ENCODE measurements around the gene MED20. TPM values are rescaled to one million over a fixed set of nuclear protein-coding genes. Genes with fewer than 3 reads are reported as not detected.
A peak's percentile ranks its signal among the peaks of the same experiment; 100 is the strongest.

The MED20 gene
- 27.2 TPM for polyA plus RNA-seq (2013, experiment 1 of 2)
- 25.9 TPM for polyA plus RNA-seq (2013, experiment 2 of 2)

- Histone ChIP-seq H3K4me3 (ENCODE audit: low read length) (peak within 1 kb of the TSS; percentile 78), H3K9me3 (ENCODE audit: insufficient read depth, low read depth, low read length) (no peaks in the 10 kb centered on the region), H3K4me1 (ENCODE audit: insufficient read depth, low read length) (peaks cover 12% of the 10 kb centered on the region), H3K27ac (ENCODE audit: low read depth, low read length) (peak within 1 kb of the TSS; percentile 93), H3K27me3 (ENCODE audit: insufficient read depth, low read length) (no peaks in the 10 kb centered on the region), H3K36me3 (ENCODE audit: insufficient read depth, low read length) (peaks cover 28% of the 10 kb centered on the region), H3K9ac (ENCODE audit: low read depth, low read length) (peak within 1 kb of the TSS; percentile 89)
- under 1% methylated on average over 55 of the region's 55 CpGs for WGBS
These were observed at the start of gene MED20, which contains the start of gene BYSL for GRCh38 chr6:41920921-41921711. Gene MED20, minus strand, starts transcription at chr6:41921139. Its CDS starts 121 bp downstream, at chr6:41921018. Gene BYSL, plus strand, starts transcription at chr6:41921499. Its CDS starts 64 bp downstream, at chr6:41921563.

- Histone ChIP-seq H3K4me3 (ENCODE audit: low read length) (no peak overlapping the region), H3K9me3 (ENCODE audit: insufficient read depth, low read depth, low read length) (no peaks in the 10 kb centered on the region), H3K27ac (ENCODE audit: low read depth, low read length) (no peak overlapping the region), H3K4me1 (ENCODE audit: insufficient read depth, low read length) (peaks cover 22% of the 10 kb centered on the region), H3K27me3 (ENCODE audit: insufficient read depth, low read length) (no peaks in the 10 kb centered on the region), H3K36me3 (ENCODE audit: insufficient read depth, low read length) (no peaks in the 10 kb centered on the region), H3K9ac (ENCODE audit: low read depth, low read length) (no peak overlapping the region)
- WGBS: 85% methylated on average over 4 of the region's 4 CpGs
These were observed 49.5 kb upstream of the MED20 start for GRCh38 chr6:41970436-41970846.

DNA sequence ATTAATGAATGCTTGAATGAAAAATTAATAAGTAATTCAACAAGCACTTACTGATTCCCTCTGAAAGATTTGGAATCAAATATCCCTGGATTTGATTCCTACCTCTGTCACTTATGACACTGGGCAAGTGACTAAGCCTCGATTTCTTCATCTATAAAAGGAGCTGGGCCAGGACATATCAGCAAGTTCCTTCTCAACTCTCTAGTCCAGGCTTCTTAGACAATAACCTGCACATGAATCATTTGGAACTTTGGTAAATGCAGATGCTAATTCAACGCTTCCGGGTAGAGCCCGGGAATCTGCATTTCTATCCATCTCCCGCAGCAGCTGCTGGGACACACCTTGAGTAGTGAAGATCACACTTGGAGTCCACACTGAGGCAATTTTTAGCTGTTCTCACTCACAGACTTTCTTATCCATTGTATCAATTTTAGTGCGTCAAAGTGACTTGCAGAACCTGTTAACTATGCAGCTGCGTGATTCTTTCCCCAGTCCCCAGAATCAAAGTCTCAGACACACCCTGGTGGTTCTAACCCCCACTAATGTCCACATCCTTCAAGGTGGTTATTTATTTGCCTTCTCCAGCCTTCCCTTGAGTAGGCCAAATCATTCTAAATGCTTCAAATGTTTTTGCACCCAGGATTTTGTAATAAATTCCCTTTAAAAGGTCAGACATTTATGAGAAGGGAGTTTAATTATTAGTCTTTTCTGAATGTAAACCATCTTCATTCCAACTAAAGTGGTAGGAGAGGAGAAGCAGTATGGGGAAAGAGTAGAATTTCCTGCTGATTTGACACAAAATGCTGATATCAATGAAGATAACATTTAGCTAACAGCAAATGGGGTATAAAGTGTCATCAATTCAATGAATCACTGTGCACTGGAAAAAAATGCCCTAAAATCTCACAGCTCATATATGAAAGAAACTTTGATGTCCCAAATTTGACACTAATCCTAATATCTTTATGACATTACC is 46.7 kb upstream of the MED20 start:
- Histone ChIP-seq H3K27ac (ENCODE audit: low read depth, low read length) (peak overlapping the region; percentile 86), H3K4me3 (ENCODE audit: low read length) (no peak overlapping the region), H3K36me3 (ENCODE audit: insufficient read depth, low read length) (no peaks in the 10 kb centered on the region), H3K4me1 (ENCODE audit: insufficient read depth, low read length) (peaks cover 31% of the 10 kb centered on the region), H3K9ac (ENCODE audit: low read depth, low read length) (peak overlapping the region; percentile 52; the same call in 1 of the 2 replicates), H3K27me3 (ENCODE audit: insufficient read depth, low read length) (no peaks in the 10 kb centered on the region), H3K9me3 (ENCODE audit: insufficient read depth, low read depth, low read length) (no peaks in the 10 kb centered on the region)
- 66% methylated on average over 7 of the region's 7 CpGs for WGBS

GRCh38 chr6:41966961-41967311 is 46.0 kb upstream of the MED20 start:
- H3K27ac ChIP-seq (ENCODE audit: low read depth, low read length): peak overlapping the region; percentile 86
- 46% methylated on average over 4 of the region's 4 CpGs for whole genome bisulfite sequencing

DNA sequence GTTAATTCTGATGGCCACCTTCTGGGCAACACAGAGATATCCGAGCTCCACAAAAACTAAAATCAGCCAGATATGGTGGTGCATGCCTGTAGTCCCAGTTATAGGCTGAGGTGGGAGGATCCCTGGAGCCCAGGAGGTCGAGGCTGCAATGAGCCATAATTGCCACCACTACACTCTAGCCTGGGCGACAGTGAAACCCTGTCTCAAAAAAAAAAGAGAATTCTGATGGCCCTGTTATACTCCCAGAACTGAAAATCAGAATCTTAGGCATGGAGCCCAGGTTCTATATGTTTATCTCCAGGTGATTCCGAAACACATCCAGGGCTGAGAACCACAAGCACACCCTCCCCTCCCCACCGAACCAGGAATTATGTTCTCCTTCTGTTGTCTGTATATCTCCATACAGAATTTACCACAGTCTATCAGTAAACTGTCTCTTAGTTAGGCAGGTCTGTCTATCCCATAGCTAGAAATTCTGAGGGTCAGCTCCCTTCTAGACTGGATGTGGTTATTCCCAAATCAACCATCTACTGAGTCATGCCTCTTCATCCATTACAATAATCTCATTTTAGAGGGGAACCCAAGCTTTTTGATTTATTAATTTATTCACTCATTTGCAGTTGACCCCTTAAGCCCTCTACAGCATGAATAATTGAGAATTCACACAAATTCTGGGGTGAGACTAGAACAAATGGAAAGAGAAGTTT is 45.4 kb upstream of the MED20 start:
- Histone ChIP-seq H3K9ac (ENCODE audit: low read depth, low read length) (peak overlapping the region; percentile 52; the same call in 1 of the 2 replicates), H3K27ac (ENCODE audit: low read depth, low read length) (peak overlapping the region; percentile 86)

More at GRCh38 chr6:41966961-41967311, 46.0 kb upstream of the MED20 start:
- Histone ChIP-seq H3K36me3 (ENCODE audit: insufficient read depth, low read length) (no peaks in the 10 kb centered on the region), H3K4me3 (ENCODE audit: low read length) (no peak overlapping the region), H3K9ac (ENCODE audit: low read depth, low read length) (peak overlapping the region; percentile 52; the same call in 1 of the 2 replicates), H3K9me3 (ENCODE audit: insufficient read depth, low read depth, low read length) (no peaks in the 10 kb centered on the region), H3K27me3 (ENCODE audit: insufficient read depth, low read length) (no peaks in the 10 kb centered on the region), H3K4me1 (ENCODE audit: insufficient read depth, low read length) (peaks cover 31% of the 10 kb centered on the region)

DNA sequence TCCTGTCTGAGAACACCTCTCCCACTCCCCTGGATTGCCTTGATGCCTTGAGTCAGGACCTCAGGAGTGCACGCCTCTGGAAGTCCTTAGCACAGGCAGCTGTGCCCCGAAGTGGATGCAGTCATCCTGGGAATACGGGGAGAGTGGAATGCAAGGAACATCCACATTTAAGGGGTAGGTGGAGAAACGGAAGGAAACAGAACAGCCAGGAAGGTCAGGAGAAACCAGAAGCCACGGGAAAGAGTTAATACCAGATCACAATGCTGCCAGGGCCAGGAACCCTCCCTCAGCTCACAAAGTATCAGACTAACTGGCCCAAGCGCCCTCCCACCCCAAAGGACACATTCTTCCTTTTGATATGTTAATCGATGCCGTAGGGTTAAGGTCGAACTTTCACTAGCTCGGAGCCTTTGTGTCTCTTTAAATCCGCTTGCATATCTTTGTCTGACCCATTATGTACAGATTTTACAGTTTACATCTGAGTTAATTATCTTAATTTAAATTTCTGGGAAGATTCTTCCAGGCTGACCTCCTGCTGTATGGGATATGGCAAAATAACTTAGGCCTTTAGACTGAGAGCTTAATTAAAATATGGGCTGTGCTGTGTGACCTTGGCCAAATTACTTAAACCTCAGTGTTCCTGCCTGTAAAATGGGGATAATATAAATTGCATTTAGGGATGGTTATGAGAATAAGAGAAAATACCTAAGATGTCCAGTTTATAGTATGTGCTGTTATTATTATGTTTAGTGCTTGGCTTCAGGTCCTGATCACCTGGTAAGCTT is 44.7 kb upstream of the MED20 start:
- Histone ChIP-seq H3K27me3 (ENCODE audit: insufficient read depth, low read length) (no peaks in the 10 kb centered on the region), H3K36me3 (ENCODE audit: insufficient read depth, low read length) (no peaks in the 10 kb centered on the region), H3K27ac (ENCODE audit: low read depth, low read length) (peak overlapping the region; percentile 86), H3K4me1 (ENCODE audit: insufficient read depth, low read length) (peaks cover 31% of the 10 kb centered on the region), H3K4me3 (ENCODE audit: low read length) (peak overlapping the region; percentile 22), H3K9ac (ENCODE audit: low read depth, low read length) (peak overlapping the region; percentile 52), H3K9me3 (ENCODE audit: insufficient read depth, low read depth, low read length) (no peaks in the 10 kb centered on the region)
- 3% methylated on average over 10 of the region's 11 CpGs for WGBS

More for the DNA sequence above, 45.4 kb upstream of the MED20 start:
- H3K4me1 ChIP-seq (ENCODE audit: insufficient read depth, low read length): peaks cover 31% of the 10 kb centered on the region
- no peaks in the 10 kb centered on the region for H3K27me3 ChIP-seq (ENCODE audit: insufficient read depth, low read length)
- no peak overlapping the region for H3K4me3 ChIP-seq (ENCODE audit: low read length)
- 69% methylated on average over 4 of the region's 5 CpGs for WGBS
- no peaks in the 10 kb centered on the region for H3K36me3 ChIP-seq (ENCODE audit: insufficient read depth, low read length)
- H3K9me3 ChIP-seq (ENCODE audit: insufficient read depth, low read depth, low read length): no peaks in the 10 kb centered on the region

- Histone ChIP-seq H3K9ac (ENCODE audit: low read depth, low read length) (no peak overlapping the region), H3K27me3 (ENCODE audit: insufficient read depth, low read length) (no peaks in the 10 kb centered on the region), H3K36me3 (ENCODE audit: insufficient read depth, low read length) (no peaks in the 10 kb centered on the region), H3K4me1 (ENCODE audit: insufficient read depth, low read length) (peaks cover 31% of the 10 kb centered on the region), H3K4me3 (ENCODE audit: low read length) (no peak overlapping the region), H3K27ac (ENCODE audit: low read depth, low read length) (no peak overlapping the region; the same call in 1 of the 2 replicates), H3K9me3 (ENCODE audit: insufficient read depth, low read depth, low read length) (no peaks in the 10 kb centered on the region)
- WGBS: 83% methylated on average over 2 of the region's 2 CpGs
These were observed 43.4 kb upstream of the MED20 start for GRCh38 chr6:41964201-41964887.

- H3K4me1 ChIP-seq (ENCODE audit: insufficient read depth, low read length): peaks cover 31% of the 10 kb centered on the region
- no peak overlapping the region for H3K27ac ChIP-seq (ENCODE audit: low read depth, low read length)
- H3K9ac ChIP-seq (ENCODE audit: low read depth, low read length): no peak overlapping the region
- H3K27me3 ChIP-seq (ENCODE audit: insufficient read depth, low read length): no peaks in the 10 kb centered on the region
- 66% methylated on average over 1 of the region's 1 CpG for WGBS
- no peaks in the 10 kb centered on the region for H3K9me3 ChIP-seq (ENCODE audit: insufficient read depth, low read depth, low read length)
- H3K36me3 ChIP-seq (ENCODE audit: insufficient read depth, low read length): no peaks in the 10 kb centered on the region
- no peak overlapping the region for H3K4me3 ChIP-seq (ENCODE audit: low read length)
These were observed 42.4 kb upstream of the MED20 start for GRCh38 chr6:41963371-41963770.

GRCh38 chr6:41960028-41960427 is 39.1 kb upstream of the MED20 start:
- no peak overlapping the region for H3K9ac ChIP-seq (ENCODE audit: low read depth, low read length)
- 97% methylated on average over 3 of the region's 4 CpGs for WGBS
- no peak overlapping the region for H3K27ac ChIP-seq (ENCODE audit: low read depth, low read length)
- peaks cover 6% of the 10 kb centered on the region for H3K4me1 ChIP-seq (ENCODE audit: insufficient read depth, low read length)
- no peaks in the 10 kb centered on the region for H3K27me3 ChIP-seq (ENCODE audit: insufficient read depth, low read length)
- no peak overlapping the region for H3K4me3 ChIP-seq (ENCODE audit: low read length)
- no peaks in the 10 kb centered on the region for H3K9me3 ChIP-seq (ENCODE audit: insufficient read depth, low read depth, low read length)
- no peaks in the 10 kb centered on the region for H3K36me3 ChIP-seq (ENCODE audit: insufficient read depth, low read length)
